Thymus (tissue), 11 donors: ENCODE results near the gene LUZP2. TPM values are rescaled to one million over a fixed set of nuclear protein-coding genes. Genes with fewer than 3 reads are reported as not detected.

Source experiments
- DNase-seq, 9 donors: peaks; one replicate each; pipeline ENCODE4 v3.0.0-alpha.2; 2013; ENCODE audit warnings: low spot score in 9 of 9, low read depth in 6 of 9, missing footprints in 1 of 9
- H3K27ac ChIP-seq, 2 donors: one replicate each; pipeline ENCODE4 v1.5.1; 2013; ENCODE audit warnings: control low read depth in 1 of 2, low read depth in 1 of 2, low read length in 1 of 2, mild to moderate bottlenecking in 1 of 2, moderate library complexity in 1 of 2
- H3K27me3 ChIP-seq, 2 donors: one replicate each; pipeline ENCODE4 v1.5.1; 2013; ENCODE audit warnings: low read length in 1 of 2; ENCODE audit not compliant: control insufficient read depth in 2 of 2, insufficient read depth in 1 of 2
- H3K36me3 ChIP-seq, 2 donors: one replicate each; pipeline ENCODE4 v1.5.1; 2013; ENCODE audit warnings: low read length in 1 of 2, mild to moderate bottlenecking in 1 of 2, moderate library complexity in 1 of 2; ENCODE audit not compliant: control insufficient read depth in 2 of 2, insufficient read depth in 2 of 2
- H3K4me1 ChIP-seq, 2 donors: one replicate each; pipeline ENCODE4 v1.5.1; 2013; ENCODE audit warnings: low read length in 2 of 2; ENCODE audit not compliant: control insufficient read depth in 2 of 2, insufficient read depth in 2 of 2
- H3K4me3 ChIP-seq, 2 donors: one replicate each; pipeline ENCODE4 v1.5.1; 2013; ENCODE audit warnings: low read length in 2 of 2, control low read depth in 1 of 2, mild to moderate bottlenecking in 1 of 2
- H3K9me3 ChIP-seq, 2 donors: one replicate each; pipeline ENCODE4 v1.5.1; 2013; ENCODE audit warnings: low read length in 1 of 2, mild to moderate bottlenecking in 1 of 2; ENCODE audit not compliant: control insufficient read depth in 2 of 2, insufficient read depth in 1 of 2
- WGBS: extraction: QIAGEN DNeasy Blood & Tissue Kit; methylation state at CpG from one replicate; pipeline ENCODE4 v1.1.7; 2013; 5-methylcytosine and 5-hydroxymethylcytosine counted together
- polyA plus RNA-seq: library from polyadenylated mRNA; stranded (reverse); fragments of 200-250 nt; gene quantifications from one replicate; pipeline ENCODE4 v1.2.3, GENCODE V29; 2013
- total RNA-seq: library from RNA; stranded (reverse); fragments of 120-200 nt; gene quantifications from one replicate; pipeline ENCODE4 v1.2.4, GENCODE V29; 2013
- donor health status: healthy.

Gene LUZP2
- total and polyA plus RNA-seq, 2 donors, result 0.16 to 0.19 TPM

DNA sequence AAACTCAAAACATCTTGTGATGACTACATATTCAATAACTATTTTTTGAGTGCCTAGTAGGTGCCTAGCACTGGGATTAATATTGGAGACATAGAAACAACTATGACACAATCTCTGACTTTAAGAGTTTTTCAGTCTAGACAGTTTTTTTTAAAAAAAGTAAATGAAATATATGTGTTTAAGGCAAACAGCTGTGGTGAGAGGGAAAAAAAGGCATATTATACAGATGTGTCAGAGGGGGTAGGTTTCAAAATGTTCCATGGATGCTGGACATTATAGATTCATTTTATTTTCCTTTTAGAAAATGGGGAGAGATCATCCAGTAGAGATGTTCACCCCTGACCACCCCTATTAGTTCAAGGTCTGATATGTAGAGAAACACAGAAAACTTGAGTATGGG is 90.8 kb downstream of the LUZP2 start:
- Histone ChIP-seq H3K4me1 (no peaks in the 10 kb centered on the region), H3K9me3 (no peaks in the 10 kb centered on the region), H3K36me3 (no peaks in the 10 kb centered on the region), H3K27ac (no peak overlapping the region), H3K27me3 (no peaks in the 10 kb centered on the region), H3K4me3 (no peak overlapping the region)
- no peak for DNase-seq

GRCh38 chr11:24588081-24588480 is 91.2 kb downstream of the LUZP2 start:
- Histone ChIP-seq H3K9me3 (no peaks in the 10 kb centered on the region), H3K27ac (no peak overlapping the region), H3K4me1 (no peaks in the 10 kb centered on the region), H3K4me3 (no peak overlapping the region), H3K36me3 (no peaks in the 10 kb centered on the region), H3K27me3 (no peaks in the 10 kb centered on the region)
- DNase-seq, result no peak
- WGBS, result 96% methylated on average over 3 of the region's 3 CpGs

DNA sequence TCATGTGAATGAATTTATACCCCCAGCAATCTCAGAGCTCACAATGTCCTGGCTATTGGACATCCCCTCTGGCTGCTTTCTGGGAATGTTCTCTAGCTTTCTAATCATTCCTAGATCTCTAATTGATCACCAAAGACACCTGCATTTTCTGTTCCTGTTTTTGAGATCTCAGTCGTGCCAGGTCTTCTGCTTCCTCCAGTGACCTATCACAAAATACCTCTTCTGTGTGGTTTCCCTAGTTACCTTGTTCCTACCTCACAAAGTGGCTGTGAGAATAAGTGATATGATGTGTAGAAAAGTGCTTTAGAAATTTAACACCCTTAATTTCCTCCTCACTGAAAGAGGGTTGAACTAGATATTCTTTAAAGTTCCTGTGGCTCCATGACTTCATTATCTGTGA is 92.2 kb downstream of the LUZP2 start:
- Histone ChIP-seq H3K36me3 (no peaks in the 10 kb centered on the region), H3K4me3 (no peak overlapping the region), H3K4me1 (no peaks in the 10 kb centered on the region), H3K27me3 (no peaks in the 10 kb centered on the region), H3K9me3 (no peaks in the 10 kb centered on the region), H3K27ac (no peak overlapping the region)
- no peak for DNase-seq
- WGBS, result 14% methylated on average over 1 of the region's 1 CpG

GRCh38 chr11:24591283-24591682 is 94.4 kb downstream of the LUZP2 start:
- H3K27ac ChIP-seq, result no peak overlapping the region
- no peaks in the 10 kb centered on the region for H3K4me1 ChIP-seq
- DNase-seq, result no peak
- no peaks in the 10 kb centered on the region for H3K36me3 ChIP-seq
- H3K9me3 ChIP-seq, result no peaks in the 10 kb centered on the region
- 81% methylated on average over 2 of the region's 2 CpGs for WGBS
- no peaks in the 10 kb centered on the region for H3K27me3 ChIP-seq
- H3K4me3 ChIP-seq, result no peak overlapping the region

- Histone ChIP-seq H3K36me3 (no peaks in the 10 kb centered on the region), H3K27me3 (no peaks in the 10 kb centered on the region), H3K9me3 (no peaks in the 10 kb centered on the region), H3K4me3 (no peak overlapping the region), H3K4me1 (no peaks in the 10 kb centered on the region), H3K27ac (no peak overlapping the region)
- 91% methylated on average over 2 of the region's 2 CpGs for WGBS
- DNase-seq, result no peak
Measured at GRCh38 chr11:24592360-24592759, 95.5 kb downstream of the LUZP2 start.

- no peak overlapping the region for H3K27ac ChIP-seq
- no peaks in the 10 kb centered on the region for H3K4me1 ChIP-seq
- DNase-seq, result no peak
- WGBS, result 86% methylated on average over 4 of the region's 4 CpGs
- H3K4me3 ChIP-seq, result no peak overlapping the region
- no peaks in the 10 kb centered on the region for H3K27me3 ChIP-seq
- H3K36me3 ChIP-seq, result no peaks in the 10 kb centered on the region
- no peaks in the 10 kb centered on the region for H3K9me3 ChIP-seq
Measured at GRCh38 chr11:24593332-24593731, 96.5 kb downstream of the LUZP2 start.

- Histone ChIP-seq H3K4me3 (no peak overlapping the region), H3K27ac (no peak overlapping the region), H3K9me3 (no peaks in the 10 kb centered on the region), H3K36me3 (no peaks in the 10 kb centered on the region), H3K4me1 (no peaks in the 10 kb centered on the region), H3K27me3 (no peaks in the 10 kb centered on the region)
- WGBS, result 93% methylated on average over 3 of the region's 3 CpGs
- no peak for DNase-seq
Measured at GRCh38 chr11:24594401-24594800, 97.5 kb downstream of the LUZP2 start.

- H3K9me3 ChIP-seq, result no peaks in the 10 kb centered on the region
- no peaks in the 10 kb centered on the region for H3K36me3 ChIP-seq
- WGBS, result 78% methylated on average over 2 of the region's 2 CpGs
- H3K4me3 ChIP-seq, result no peak overlapping the region
- H3K27ac ChIP-seq, result no peak overlapping the region
- H3K4me1 ChIP-seq, result no peaks in the 10 kb centered on the region
- no peak for DNase-seq
- no peaks in the 10 kb centered on the region for H3K27me3 ChIP-seq
Measured at GRCh38 chr11:24598641-24599040, 101.8 kb downstream of the LUZP2 start.

DNA sequence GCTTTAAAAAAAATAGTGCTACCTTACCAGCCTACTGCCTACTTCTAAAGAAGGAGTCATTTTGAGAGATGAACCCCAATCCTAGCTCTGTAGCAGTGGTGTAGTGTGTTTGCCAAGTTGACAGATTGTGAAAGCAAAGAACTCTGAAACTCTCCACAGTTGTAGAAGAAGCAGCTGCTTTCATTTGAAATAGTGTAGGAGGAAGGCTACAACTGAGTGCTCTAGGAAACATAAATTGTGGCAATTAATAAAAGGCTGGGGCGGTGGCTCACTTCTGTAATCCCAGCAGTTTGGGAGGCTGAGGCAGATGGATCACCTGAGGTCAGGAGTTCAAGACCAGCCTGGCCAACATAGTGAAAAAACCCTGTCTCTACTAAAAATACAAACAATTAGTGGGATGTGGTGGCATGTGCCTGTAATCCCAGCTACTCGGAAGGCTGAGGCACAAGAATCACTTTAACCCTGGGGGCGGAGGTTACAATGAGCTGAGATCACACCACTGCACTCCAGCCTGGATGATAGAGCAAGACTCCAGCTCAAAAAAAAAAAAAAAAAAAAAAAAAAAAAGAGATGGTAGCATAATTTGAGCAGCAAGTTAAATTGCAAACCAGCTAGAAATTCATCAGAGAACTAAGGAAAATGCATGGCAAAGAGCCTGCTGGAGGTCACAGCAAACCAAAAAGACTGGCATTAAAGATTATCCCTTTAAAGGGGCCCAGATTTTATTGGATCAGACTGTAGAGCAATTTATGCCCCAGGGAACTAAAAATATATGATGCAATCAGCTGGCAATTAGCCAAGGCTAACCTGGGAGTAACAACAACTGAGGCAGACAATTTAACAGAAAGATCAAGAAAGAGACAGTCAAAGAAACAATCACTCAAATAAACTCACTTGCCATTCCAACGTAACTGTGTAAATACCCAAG is 112.6 kb downstream of the LUZP2 start:
- DNase-seq, result no peak
- Histone ChIP-seq H3K4me3 (no peak overlapping the region), H3K27ac (no peak overlapping the region), H3K4me1 (no peaks in the 10 kb centered on the region), H3K27me3 (no peaks in the 10 kb centered on the region), H3K36me3 (no peaks in the 10 kb centered on the region), H3K9me3 (no peaks in the 10 kb centered on the region)
- WGBS, result 92% methylated on average over 4 of the region's 4 CpGs
